HepG2 (cell line): ENCODE results near the gene ZNF644.

Experiments
- HNRNPH1 ChIP-seq: fragments of 200-400 bp; formaldehyde crosslinking; optimal IDR thresholded peaks from 2 replicates; pipeline ENCODE3; 2017; ENCODE audit warnings: mild to moderate bottlenecking, low read depth, low read length
- RNF2 ChIP-seq: fragments of 450-650 bp; conservative IDR thresholded peaks from 2 replicates; pipeline ENCODE4 v1.6.1; 2016; ENCODE audit warnings: low read depth
- TF ChIP-seq, protein P1 (sequence below), 2 experiments: sonication (generic) in 1 of 2; formaldehyde crosslinking in 1 of 2; IDR thresholded peaks; 2 replicates each; pipeline versions ENCODE4 v1.4.0 to v1.6.1; 2018 to 2020; ENCODE audit warnings: missing genetic modification reagents in 2 of 2, borderline replicate concordance in 1 of 2, low read depth in 1 of 2, mild to moderate bottlenecking in 1 of 2, missing biosample characterization in 1 of 2
- TF ChIP-seq, protein P2 (sequence below): IDR thresholded peaks from 2 replicates; pipeline ENCODE4 v1.6.1; 2016; ENCODE audit warnings: mild to moderate bottlenecking, missing biosample characterization, missing genetic modification reagents

DNA sequence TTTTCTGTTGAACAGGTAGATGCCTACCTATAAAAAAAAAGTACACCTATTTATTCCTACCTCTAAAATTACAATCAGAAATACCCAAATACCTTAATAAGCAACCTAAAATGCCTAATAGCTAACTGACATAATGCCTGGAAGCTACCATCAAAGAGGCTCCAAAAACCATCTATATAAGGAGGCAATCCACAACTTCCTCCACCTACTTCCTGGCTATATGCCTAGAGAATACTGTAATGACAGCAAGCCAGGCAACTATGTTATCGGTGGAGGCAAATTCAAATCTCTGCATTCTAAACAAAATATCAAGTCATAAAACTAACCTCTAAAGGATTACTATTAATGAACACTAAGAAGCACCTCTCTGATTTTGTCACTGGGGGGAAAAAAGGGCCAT lies 10.1 kb downstream of the ZNF644 start:
- TF ChIP-seq, protein P1, sequence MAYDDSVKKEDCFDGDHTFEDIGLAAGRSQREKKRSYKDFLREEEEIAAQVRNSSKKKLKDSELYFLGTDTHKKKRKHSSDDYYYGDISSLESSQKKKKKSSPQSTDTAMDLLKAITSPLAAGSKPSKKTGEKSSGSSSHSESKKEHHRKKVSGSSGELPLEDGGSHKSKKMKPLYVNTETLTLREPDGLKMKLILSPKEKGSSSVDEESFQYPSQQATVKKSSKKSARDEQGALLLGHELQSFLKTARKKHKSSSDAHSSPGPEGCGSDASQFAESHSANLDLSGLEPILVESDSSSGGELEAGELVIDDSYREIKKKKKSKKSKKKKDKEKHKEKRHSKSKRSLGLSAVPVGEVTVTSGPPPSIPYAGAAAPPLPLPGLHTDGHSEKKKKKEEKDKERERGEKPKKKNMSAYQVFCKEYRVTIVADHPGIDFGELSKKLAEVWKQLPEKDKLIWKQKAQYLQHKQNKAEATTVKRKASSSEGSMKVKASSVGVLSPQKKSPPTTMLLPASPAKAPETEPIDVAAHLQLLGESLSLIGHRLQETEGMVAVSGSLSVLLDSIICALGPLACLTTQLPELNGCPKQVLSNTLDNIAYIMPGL (CRISPR knock-in tag; IDR thresholded peaks at IDR 0.05; ENCODE audit: borderline replicate concordance in 1 of 2, low read depth in 1 of 2) = no peak
- TF ChIP-seq HNRNPH1 = no peak
- TF ChIP-seq RNF2 = no peak
- TF ChIP-seq, protein P2, sequence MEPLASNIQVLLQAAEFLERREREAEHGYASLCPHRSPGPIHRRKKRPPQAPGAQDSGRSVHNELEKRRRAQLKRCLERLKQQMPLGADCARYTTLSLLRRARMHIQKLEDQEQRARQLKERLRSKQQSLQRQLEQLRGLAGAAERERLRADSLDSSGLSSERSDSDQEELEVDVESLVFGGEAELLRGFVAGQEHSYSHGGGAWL (CRISPR knock-in tag) = no peak
